Measurements from ENCODE around the gene PABPN1.

PABPN1 gene

DNA sequence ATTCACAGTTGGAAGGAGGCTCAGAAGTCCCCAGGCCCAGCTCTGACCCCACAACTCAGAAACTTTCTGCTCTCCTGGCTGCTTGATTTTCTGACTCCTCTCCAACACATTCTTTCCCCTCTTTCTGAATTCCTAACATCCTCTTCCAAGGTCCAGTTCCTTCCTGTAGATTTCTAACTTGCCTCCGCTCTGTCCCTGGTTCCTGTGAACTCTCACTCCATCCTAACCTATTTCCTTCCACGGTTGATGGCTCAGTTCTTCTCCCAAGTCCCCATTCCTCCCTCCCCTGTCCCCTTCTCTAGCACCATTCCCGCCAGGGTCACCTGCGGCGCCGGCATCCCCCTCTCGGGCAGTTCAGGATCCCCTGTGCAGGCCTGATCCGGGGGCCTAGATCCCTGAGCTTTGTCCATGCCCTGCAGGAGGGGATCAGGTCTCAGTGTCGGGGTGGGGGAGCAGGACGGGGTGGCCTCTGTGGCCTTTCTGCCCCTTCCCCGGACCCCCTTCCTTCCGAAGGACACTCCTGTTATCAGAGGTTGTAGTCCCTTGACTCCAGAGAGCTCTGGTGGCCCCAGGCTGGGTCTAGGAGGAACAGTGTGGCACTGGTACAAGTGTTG lies 37.4 kb downstream of the PABPN1 start:
- DNase-seq, result no peak

DNA sequence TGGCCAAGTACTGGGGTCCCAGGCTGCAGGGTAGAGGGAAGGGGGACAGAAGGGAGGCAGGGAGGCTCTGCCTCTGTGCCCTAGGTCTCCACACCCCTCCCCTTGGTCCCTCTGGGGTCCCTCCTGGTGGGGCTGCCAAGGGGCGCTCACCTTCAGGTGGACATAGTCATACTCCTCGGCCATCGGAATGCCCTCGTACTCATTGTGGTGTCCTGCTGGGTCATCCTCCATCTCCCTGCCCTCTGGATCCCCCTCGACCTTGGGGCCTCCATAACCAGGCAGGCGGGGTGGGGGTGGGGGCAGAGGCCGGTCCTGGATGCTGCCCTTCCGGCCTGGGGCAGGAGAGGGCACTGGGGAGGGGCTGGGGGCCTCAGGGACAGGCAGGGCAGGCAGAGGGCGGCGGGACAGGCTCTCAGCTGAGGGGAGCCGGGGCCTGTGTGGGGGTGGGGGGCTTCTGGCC lies 37.9 kb downstream of the PABPN1 start:
- no peak for DNase-seq

DNA sequence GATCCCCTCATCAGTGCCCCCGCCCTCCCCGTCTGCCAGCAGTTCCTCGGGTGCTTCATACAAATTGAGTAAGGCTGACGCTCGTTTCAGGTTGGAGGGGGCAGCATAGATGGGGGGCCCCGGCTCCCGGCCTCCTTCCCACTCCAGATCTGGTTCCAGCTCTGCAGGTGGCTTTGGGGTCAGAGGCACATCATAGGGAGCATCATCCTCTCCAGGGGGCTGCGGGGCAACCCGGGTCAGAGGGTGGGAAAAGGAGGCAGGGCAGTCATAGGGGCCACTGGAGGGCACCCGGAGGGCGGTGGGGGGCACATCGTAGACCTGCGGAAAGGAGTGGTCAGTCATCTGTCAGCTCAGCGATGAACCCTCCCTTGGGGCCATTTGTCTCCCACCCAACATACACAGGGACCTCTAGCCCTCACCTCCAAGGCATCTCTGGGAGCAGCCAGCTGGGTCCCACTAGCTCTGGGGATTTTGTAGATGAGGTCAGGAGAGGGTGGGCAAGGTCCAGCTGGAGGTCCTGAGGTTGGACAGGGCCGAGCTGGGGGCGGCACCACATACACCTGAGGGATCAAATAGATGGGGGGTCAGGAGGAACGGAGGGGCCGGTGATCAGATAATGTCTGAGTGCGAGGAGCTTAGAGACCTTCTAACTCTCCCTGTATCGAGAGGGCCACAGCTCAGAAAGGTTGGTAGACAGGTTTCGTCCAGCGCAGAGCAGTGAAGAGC lies 38.6 kb downstream of the PABPN1 start:
- no peak for DNase-seq

DNA sequence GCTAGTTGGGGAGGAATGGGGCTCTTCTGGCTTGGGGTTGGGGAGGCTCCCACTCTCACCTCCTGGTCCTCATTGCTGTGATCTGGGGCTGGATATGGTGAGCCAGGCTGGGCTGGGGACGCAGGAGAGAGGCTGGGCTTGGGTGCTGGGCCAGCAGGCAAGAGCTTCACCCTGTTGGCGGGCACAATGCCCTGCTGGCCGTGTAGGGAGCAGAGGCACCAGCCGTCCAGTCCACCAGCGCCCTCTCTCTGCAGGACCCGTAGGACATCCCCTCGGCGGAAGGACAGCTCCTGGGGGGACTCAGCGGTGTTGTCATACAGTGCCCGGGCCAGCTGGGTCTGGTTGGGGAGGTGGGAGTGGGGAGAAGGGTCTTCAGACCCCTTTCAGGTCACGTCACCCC lies 39.2 kb downstream of the PABPN1 start:
- DNase-seq, result no peak

DNA sequence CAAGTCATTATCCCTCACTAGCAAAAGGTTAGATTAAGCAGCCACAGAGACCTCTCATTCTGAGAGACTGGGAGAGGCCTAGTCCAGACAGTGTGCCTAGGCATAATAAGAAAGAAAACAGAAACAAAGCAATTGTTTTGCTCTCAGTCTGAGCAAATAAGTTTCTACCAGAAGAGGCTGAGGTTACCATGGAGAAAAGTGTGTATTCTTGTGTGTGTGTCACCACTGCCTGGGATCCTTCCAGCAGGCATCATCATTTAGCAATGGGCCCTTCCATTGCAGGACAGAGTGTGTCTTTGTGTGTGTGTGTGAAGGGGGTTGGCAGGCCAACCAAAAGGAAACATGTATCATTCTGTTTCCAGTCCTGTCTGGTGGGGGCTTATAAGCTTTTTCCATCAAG lies 40.1 kb downstream of the PABPN1 start:
- no peak for DNase-seq

DNA sequence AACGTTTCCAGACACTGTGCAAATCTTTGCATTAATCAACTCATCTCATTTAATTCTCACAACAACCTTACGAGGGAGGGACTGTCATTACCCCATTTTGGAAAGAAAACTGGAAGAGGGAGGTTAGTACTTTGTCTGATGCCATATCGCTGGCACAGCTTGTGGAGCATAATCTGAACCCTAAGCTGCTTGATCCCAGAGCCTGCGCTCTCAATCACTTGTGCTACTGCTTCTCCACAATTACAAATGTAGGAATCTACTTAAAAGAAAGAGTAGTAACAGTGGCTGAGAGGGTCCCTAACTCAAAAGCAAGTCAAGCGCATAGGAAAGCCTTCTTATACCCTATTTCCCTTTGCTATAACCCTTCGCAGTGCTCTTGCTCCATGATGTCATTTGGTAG lies 40.5 kb downstream of the PABPN1 start:
- DNase-seq, result no peak

DNA sequence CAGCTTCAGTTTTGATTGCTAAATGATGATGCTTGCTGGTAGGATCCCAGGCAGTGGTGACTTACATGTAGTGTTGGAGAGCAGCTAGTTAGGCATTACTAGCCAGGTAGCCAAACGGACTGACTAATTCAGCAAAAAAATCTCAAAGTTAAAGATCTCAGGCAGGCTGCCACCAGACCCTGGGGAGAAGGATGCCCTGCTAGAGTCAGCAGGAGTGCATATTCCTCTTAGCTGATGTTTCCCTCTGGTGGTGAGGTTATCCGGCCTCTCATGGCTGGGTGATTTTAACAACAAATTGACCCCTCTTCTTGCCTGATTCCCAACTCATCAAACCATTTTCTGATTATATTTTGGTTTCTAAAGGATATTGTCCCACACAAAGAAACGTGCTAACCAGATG lies 40.9 kb downstream of the PABPN1 start:
- no peak for DNase-seq

DNA sequence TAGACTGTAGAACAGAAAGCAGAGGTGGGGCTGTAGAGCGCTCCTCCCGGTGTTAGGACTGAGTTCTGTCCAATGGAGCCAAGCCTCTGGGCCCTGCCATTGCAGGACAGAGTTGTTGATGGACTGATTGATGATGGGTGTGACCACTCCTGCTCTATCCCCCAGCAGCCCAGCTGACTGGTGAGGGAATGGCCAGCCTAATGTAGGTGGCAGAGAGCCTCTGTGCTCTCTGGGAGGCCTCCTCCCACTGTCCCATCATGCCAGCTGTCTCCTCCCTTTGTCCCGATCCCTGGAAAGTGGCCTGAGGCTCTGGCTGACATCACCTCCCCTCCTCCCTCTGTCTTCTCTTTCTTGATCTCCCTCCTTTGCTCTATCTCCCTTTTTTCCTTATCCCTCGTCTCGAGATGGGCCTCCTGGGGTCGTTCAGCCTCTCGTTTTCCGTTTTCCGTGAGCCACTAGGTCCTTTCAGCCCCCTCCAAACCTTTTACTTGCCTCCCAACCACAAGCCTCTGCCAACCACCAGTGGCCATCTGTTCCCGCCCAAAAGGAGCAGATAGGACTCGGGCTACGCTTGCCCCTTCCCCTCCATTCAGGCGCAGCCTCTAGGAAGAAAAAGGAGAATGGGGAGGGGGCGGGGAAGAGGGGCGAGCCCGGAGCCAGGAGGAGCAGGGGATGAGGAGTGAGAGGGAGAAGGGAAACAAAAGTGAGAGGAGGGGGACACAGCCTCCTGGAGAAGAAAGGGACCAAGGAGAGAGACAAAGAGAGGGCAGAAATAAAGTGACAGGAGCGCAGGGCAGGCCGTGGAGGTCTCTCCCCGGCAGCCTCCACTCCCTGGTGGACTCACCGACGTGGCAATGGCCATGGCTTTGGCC lies 43.1 kb downstream of the PABPN1 start:
- DNase-seq, result no peak

DNA sequence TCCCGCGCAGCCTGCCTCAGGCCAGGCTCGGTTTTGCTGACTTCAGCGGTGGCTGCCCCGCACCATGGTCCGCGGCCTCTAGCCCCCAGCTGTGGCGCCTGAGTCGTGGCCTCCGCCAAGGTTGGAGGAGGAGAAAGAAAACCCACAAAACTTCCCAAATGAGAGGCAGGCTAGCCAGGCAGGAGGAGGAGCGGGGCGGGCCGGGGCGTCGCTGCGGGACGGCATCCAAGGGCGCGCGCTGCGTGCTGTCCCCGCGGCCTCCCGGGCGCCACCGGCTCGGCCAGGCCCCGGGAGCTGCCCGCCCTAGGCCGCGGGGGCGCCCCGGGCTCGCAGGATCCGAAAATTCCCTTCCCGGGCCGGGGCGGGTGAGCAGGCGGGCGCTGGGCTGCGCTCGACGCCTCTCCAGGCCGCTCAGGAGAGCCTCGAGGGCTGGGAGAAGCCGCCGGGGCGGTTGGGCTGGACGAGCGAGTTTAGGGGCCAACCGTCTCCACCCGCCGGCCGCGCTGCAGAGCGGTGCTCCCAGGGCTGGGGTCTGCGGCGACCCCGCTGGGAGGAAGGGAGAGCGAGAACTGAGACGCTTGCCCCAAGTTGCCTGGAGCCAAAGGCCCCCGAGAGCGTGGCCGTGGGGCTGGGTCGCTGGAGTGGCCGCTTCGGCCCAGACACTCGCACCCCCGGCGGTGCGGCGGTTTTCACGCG lies 43.9 kb downstream of the PABPN1 start, which contains the start of gene EFS:
EFS (minus strand) TSS at position 137 of the 696 bp plus-strand sequence. CDS start 147 bp downstream, outside the sequence.
- no peak for DNase-seq

DNA sequence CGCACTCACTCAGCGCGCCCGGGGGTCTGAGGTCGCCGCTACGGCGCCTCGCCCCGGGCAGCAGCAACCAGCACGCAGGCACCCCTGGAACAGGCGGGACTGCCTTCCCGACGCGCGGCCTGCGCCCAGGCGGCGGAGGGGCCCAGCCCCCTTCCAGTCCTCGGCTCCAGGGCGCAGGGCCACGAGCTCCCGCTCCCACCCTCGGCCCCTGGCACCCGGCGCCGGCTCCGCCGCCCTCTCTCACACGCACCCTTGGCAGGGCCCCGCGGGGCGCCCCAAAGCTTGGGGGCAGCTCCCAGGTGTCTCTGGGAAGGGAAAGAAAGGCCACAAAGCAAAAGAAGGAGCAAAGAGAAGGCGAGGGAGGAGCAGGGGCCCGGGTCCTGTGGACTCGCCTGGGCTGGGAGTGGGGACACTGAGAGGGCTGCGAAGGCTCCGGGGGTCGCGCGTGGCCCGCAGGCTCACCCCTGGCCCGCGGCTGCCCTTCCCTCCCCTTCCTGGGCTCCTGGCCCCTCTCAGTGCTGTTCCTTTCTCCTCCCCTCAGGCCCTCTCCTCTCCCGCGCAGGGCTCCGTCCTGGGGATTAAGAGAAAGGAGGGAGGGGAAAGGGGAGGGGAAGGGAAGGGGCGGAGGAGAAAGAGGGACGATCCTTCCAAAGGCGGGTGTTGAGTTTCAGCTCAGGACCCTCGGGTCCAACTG lies 44.6 kb downstream of the PABPN1 start:
- no peak for DNase-seq

DNA sequence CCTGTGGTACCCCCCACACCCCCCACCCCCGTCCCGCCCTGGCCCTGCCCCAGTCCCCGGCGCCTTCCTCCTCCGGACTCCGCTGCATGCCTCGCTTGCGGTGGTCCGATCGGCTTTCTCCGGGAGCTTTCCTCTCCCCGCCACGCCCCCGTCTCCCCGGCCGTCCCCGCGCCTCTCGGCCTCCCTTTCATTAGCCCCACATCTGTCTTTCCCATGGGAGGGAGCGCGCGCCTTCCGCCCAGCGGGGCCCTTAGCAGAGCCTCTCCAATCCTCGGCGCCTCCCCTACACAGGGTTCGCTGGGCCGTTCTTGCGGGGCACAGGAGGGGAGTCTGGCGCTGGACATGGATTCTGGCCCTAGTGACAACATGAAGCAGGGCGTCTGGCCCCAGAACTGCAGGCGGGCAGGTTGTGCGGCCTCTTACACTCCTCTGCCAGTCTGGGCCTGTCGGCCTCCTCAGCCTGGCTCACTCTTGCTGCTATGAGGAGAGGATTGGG lies 45.2 kb downstream of the PABPN1 start:
- DNase-seq, result no peak

DNA sequence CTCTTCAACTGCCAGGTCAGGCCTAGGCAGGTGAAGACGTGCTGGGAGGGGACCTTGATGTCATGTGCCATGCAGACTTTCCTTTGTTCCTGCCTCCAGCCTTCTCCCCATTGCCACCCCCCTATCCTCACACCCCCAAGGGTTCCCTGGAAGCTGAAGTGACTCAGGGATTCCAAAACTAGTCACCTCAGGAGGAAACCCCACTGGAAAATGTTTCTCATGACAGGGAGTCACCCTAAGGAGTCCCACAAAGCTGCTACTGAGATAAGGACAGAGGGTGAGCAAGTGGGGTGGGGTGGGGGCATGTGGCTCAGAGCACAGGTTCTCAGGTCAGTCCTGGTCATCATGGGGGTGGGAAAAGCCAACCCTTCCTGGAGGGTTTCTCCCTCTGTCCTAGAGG lies 49.0 kb downstream of the PABPN1 start:
- no peak for DNase-seq

DNA sequence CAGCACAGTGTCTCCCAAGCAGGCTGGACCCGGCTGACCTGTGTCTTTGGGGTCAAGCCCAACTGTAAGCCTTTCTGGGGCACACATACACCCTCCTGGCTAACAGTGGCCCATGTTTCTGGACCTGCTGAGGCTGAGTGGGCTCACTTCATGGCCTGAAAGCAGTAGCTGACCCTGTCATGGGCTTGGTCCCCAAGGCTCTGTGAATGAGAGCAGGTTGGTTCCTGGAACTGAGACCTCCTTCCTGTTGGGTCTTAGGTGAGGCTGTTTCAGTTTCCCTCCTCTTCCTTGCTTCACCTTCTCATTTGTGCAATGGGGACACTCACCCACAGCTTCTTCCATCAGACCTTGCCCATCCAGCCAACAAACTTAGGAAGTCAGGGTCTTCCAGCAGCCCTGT lies 50.6 kb downstream of the PABPN1 start:
- DNase-seq, result no peak

DNA sequence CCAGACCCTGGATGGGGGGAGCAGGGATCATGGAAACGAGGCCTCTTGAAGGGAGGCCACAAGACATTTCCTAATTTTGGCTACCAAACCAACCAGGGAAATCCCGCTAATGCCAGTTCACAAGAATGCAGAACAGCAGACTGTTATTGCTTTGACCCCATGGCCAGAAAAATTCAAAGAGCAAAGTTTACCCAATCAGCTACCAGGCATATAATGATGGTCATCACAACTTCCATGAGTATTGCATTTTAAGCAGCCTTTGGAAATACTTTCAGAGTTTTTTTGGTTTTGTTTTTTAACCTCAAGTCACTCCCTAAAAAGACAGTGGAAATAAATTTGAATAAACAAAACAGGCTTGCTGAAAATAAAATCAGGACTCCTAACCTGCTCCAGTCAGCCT lies 51.3 kb downstream of the PABPN1 start, which contains the start of gene IL25:
IL25 (plus strand) TSS at position 301 of the 400 bp plus-strand sequence.
- no peak for DNase-seq

DNA sequence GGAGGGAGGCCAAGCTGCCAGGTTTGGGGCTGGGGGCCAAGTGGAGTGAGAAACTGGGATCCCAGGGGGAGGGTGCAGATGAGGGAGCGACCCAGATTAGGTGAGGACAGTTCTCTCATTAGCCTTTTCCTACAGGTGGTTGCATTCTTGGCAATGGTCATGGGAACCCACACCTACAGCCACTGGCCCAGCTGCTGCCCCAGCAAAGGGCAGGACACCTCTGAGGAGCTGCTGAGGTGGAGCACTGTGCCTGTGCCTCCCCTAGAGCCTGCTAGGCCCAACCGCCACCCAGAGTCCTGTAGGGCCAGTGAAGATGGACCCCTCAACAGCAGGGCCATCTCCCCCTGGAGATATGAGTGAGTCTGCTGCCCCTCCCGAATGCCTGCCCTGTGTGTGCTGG lies 51.8 kb downstream of the PABPN1 start:
- no peak for DNase-seq

Data from SW 1271 (cell line).